IPS DF 19.7 (cell line): Measurements from ENCODE around the gene RTN4R.
"Not testable (repeated sequence)": the region's sequence is repeated elsewhere in the genome, so short reads cannot be mapped to it uniquely, and the experiment has no call there.

Experiments used
- DNase-seq: peaks from one replicate; pipeline ENCODE4 v3.0.0-alpha.2; 2013; ENCODE audit warnings: low read depth, low spot score

The RTN4R gene

DNA sequence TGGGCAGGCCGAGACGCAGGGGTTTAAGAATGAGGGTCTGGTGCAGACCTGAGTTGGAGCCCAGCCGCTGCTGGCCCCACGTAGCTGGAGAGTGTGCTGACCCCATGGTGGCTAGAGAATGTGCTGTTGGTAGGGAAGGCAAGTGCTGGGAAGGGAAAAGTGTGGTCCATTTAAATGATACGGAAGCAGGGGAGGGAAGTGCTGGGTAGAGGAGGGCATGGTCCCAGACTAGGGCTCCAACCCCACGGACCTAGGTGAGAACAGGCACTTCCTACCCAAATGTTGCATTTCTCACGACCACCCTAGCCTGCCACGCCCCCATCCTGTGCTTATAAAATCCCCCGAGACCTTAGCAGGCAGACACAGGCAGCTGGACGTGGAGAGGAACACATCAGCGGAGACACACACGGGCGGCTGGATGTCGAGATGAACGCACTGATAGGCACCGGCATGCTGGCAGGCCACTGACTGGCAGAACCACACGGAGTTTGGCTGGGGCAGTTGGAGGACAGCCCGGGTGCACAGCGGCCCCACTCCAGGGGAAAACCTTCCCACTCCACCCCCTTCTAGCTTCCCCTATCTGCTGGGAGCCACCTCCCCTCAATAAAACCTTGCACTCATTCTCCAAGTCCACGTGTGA is 18.8 kb upstream of the RTN4R start:
- not testable (repeated sequence) for DNase-seq

GRCh38 chr22:20286312-20286660 is 18.2 kb upstream of the RTN4R start:
- DNase-seq = not testable (repeated sequence)

DNA sequence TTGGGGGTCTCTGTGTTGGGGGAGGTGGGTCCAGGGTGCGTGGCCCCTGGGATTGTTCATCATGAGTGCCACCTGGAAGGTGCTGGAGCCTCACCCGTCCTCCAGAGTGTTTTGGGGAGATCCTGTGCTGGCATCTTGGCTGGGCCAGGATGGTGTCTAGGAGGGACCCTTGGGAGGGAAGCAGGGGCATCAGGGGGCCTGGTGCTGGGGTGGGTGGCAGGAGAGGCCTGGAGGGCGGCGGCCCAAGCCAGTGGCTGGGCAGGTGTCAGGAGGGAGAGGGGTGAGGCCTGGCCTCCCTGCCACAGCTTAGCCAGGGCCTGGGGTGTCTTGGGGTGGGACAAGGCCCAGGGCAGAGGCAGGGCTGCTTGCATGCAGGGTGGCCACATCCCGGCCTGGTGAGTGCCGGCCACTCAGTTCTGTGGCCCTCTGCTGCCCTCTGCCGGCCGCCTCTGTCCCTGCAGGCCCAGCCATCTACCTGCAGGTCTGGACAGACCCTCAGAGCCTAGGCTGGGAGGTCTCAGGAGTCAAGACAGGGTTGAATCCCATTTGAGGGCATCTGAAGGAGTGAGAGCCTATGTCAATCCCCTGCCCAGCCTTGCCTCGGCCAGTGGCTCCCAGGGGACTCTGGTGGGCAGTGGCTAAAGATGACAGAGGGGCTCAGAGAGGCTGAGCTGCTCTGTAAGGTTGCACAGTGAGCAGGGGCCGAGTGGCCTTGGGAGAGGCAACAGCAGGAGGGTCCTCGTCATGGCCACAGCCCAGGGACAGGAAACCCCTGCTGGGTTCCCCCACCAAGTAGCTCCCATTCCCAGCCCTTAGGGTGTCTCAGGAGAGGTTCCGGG is 17.6 kb upstream of the RTN4R start:
- DNase-seq = not testable (repeated sequence)

- no peak for DNase-seq
Measured at GRCh38 chr22:20284471-20285086, 16.5 kb upstream of the RTN4R start.

GRCh38 chr22:20283674-20284066 is 15.6 kb upstream of the RTN4R start:
- DNase-seq = no peak

- DNase-seq = no peak
Measured at GRCh38 chr22:20282901-20283673, 15.0 kb upstream of the RTN4R start.

- no peak for DNase-seq
Measured at GRCh38 chr22:20281891-20282290, 13.8 kb upstream of the RTN4R start.

- DNase-seq = not testable (repeated sequence)
Measured at GRCh38 chr22:20281473-20281872, 13.4 kb upstream of the RTN4R start.

DNA sequence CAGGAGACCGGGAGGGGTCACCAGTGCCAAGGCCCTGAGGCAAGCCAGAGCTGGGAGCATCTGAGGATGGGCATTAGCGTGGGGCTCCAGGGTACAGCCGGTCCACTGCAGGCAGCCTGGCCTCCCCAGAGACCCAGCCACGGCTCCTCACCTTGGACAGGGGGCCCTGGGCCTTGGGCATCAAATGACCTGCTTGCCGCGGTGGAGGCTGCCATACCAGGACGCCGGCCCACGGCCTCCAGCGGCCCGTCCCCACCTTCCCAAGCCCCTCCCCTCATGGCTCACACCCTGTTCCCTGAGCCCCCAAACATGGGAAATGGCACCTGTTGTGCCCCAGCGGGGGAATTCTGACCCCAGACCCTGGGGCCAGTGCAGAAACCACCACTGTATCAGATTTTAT is 12.7 kb upstream of the RTN4R start:
- no peak for DNase-seq

DNA sequence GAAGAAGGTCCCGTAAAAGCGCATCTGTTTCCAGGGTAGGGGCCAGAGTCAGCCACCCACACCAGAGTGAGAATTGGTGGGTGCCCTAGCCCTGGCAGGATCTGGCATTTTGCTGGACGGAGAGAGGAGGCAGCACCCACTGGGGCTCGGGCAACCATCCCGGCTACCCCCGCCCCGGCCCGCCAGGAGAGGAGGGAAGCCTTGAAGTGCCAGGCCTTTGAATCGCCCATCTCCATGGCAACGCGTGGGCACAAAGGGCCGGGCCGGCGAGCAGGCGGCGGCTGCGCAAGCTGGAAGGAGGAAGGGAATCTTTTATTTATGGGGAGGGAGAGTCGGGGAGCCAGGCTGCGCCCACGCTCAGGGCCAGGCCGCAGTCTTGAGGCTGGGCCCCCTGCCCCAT is 12.0 kb upstream of the RTN4R start:
- DNase-seq = not testable (repeated sequence)

- no peak for DNase-seq
Measured at GRCh38 chr22:20279662-20280134, 11.6 kb upstream of the RTN4R start.

- DNase-seq = not testable (repeated sequence)
Measured at GRCh38 chr22:20278726-20279490, 10.8 kb upstream of the RTN4R start.

DNA sequence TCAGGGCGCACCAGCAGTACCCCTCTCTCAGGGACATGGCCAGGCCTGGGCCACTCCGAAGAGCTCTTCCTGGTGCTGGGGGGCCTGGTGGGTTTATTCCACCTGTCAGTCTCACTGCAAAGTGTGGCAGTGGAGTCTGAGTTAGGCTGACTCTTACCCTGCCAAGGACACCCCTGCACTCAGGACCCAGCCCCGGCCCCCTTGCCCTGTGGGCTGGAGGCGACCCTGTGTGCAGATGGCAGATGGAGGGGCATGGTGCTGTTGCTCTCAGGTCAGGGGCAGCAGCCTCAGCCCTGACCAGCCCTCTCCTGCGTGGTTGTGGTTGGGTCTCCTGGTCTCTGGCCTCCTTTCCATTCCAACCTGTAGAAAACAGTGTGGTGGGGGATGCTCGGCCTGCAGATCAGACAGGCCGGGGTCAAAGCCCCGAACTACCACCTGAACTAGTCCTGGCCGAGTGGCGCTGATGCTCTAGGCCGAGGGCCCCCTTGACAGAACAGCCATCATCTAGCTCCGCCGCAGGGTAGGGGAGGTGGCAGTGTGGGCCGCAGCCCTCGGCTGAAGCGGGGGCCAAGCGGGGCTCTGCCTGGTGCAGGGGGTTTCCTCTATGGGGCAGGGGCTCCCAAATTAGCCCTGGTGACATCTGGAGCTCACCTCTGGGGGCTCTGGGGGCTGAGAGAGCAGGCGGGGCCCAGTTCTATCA is 10.0 kb upstream of the RTN4R start:
- not testable (repeated sequence) for DNase-seq

- no peak for DNase-seq
Measured at GRCh38 chr22:20276468-20276867, 8.3 kb upstream of the RTN4R start.

DNA sequence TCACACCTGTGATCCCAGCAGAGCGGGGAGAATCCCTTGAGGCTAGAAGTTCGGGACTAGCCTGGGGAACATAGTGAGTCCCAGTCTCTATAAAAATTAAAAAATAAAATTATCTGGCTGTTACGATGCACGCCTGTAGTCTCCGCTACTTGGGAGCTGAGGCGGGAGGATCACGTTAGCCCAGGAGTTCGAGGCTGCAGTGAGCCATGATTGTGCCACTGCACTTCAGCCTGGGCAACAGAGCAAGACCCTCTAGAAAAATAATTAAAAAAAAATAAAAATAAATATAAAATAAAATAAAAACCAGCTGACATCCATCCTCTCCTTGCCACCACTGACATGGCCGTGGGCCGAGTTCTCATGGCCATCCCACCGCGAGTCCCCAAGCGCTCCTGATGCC is 7.7 kb upstream of the RTN4R start:
- DNase-seq = no peak

DNA sequence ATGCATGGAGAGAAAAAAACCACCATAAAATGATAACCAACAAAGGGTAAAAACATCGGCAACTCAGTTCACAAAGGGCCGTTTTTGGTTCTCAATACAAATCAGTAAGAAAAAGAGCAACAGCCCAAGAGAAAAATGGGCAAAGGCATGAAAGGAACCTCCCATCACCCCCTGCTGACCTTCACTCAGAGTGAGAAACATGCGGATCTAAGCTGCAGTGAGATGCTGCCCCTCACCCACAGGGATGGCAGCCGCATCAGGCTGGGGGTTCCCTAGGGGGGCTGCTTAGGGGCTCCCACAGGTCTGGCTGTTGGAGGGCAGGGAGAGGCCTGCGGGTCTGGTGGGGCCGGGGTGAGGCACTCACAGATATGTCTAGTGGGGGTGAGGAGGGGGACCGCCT is 7.2 kb upstream of the RTN4R start:
- DNase-seq = not testable (repeated sequence)

DNA sequence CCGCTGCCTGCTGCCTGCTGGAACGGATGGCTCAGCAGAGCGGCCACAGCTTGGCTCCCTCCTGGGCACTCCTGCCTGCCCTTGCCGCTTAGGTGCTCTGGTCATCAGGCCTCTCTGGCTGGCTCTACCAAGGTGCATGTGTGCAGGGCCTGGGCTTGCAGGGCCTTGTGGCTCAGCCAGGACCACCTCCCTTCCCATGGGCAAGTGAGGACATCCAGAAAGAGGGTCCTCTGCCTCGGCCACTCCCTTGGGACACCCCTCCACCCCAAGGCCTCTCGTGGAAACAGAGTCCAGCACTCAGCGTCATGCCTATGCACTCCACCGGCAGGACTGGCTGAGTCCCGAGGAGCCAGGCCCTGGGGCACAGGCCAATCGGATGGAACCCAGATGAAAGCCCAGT is 6.3 kb upstream of the RTN4R start:
- not testable (repeated sequence) for DNase-seq

- DNase-seq = no peak
Measured at GRCh38 chr22:20273758-20274181, 5.7 kb upstream of the RTN4R start.

GRCh38 chr22:20272700-20273099 is 4.6 kb upstream of the RTN4R start:
- no peak for DNase-seq

DNA sequence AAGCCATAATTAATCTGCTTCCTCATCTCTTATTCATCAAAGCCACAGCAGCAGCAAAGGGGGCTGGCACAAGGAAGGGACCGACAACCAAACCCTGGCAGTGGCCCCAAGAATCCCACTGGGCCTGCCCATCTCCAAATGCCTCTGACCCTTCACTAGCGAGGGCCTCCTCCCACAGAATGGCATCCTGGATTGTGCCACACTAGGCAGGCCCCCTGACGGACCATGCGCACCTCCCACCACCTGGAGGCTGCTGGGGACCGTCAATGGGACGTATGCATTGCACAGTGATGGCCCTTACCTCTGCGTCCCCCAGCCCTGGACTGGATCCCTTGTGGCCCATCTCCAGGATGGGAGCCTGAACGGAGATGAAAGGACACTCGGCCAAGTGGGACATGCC is 4.1 kb upstream of the RTN4R start:
- DNase-seq = no peak
